ENCODE measurements around the gene C1orf174.

The C1orf174 gene

GRCh38 chr1:3910049-3910731, 10.1 kb upstream of the C1orf174 start:
- no peak for DNase-seq (ENCODE audit: low read depth in 2 of 2)

DNA sequence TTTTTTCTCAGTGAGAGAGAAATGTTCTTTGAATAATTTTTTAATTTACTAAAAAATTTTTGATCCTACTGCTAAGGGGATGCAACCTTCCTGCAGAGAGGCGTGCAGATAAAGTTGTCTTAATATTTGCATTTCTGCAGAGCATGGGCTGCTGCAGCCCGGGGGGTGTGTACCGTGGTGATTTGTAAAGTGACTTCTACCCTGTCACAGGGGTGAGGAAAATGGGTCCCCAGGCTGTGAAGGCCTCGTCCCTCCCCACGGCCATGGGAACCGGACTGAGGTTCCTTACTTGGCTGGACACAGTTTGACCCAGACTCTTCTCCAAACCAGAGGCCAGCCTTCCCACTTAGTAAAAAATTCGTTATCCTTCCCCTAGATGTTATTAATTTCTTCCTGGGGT, 9.5 kb upstream of the C1orf174 start:
- no peak for DNase-seq (ENCODE audit: low read depth in 2 of 2)

- no peak for DNase-seq (ENCODE audit: low read depth in 2 of 2)
Measured at GRCh38 chr1:3908886-3909517, 8.9 kb upstream of the C1orf174 start.

DNA sequence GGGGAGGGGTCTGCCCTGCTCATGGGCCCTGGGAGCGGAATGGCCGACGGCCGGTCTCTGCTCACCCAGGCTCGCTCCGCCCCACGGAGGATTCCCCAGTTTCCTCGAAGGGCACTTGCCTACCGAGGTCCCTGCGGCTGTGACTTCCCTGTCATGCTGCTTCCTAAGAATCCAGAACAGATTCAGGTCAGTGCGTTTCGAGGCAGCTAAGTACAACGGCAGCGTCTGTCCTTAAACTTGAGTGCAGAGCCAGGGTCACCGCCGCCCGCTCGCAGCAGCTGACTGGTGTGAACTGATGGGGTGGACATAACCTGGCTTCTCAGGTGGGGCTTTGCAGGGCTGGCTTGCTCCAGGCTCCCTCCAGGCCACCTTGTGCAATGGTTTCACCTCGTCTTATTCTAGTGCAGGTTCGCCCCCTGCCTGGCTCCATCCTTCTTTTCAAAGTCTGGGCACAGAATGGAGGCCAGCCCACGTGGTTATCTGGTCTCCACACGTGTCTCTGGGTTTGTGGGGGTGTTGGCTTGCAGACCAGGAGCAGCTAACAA, 7.6 kb upstream of the C1orf174 start:
- no peak for DNase-seq (ENCODE audit: low read depth in 2 of 2)

DNA sequence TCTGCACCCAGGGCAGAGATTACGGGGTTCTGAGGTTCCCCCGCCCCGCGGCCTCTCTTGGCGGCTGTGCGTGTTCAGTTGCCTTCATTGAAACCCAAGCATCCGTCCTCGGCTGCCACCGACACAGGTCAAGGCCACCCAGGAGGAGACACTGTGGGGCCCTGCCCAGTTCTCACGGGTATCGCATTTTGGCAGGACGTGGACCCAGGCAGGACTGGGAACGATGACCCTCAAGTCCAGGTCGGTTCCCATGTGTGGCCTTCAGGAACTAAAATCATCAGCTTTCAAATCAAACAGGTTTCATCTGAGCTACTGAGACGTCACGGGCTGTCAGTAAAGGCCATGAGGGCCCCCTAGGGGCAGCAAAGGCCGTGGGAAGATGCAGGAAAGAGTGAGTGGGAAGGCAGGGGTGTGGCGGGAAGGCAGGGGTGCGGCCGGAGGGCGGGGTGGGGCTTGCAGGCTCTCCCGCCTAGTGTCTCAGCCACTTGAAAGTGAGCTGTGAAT, 7.0 kb upstream of the C1orf174 start:
- DNase-seq (ENCODE audit: low read depth in 2 of 2): peak; percentile 34 to 39

DNA sequence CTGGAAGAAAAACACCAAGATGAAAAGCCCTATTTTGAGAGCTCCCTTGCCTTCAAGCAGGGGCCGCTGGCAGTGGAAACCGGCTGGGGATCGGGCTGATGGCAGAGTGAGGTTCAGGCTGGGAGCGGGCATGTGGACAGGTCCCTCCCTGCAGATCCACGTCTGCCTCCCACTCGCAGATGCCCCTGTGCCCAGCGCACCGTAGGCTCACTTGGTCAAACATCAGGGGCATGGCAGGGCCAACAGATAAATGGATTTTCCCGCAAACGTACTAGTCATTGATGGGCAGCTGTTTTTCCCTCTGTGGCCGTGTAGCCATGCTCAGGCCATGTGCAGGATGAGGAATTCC, 6.6 kb upstream of the C1orf174 start:
- DNase-seq (ENCODE audit: low read depth in 2 of 2): no peak

- DNase-seq (ENCODE audit: low read depth in 2 of 2): no peak
Measured at GRCh38 chr1:3905953-3906671, 6.0 kb upstream of the C1orf174 start.

- DNase-seq (ENCODE audit: low read depth in 2 of 2): no peak
Measured at GRCh38 chr1:3905266-3905952, 5.3 kb upstream of the C1orf174 start.

DNA sequence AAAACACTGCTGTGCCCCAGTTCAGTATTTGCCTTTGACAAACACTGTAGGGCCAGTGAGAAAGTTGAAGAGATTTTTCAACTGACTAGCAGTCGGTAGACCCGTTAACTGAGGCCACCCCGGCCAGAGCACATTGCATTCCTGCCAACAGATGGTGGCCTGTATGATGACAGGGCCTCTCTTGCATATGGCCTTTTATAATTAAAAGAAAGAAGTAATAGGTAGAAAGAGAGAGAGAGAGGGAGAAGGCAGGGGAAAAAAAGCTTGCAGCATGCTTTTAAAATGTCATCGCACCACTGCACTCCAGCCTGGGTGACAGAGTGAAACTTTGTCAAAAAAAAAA, 4.7 kb upstream of the C1orf174 start:
- no peak for DNase-seq (ENCODE audit: low read depth in 2 of 2)

DNA sequence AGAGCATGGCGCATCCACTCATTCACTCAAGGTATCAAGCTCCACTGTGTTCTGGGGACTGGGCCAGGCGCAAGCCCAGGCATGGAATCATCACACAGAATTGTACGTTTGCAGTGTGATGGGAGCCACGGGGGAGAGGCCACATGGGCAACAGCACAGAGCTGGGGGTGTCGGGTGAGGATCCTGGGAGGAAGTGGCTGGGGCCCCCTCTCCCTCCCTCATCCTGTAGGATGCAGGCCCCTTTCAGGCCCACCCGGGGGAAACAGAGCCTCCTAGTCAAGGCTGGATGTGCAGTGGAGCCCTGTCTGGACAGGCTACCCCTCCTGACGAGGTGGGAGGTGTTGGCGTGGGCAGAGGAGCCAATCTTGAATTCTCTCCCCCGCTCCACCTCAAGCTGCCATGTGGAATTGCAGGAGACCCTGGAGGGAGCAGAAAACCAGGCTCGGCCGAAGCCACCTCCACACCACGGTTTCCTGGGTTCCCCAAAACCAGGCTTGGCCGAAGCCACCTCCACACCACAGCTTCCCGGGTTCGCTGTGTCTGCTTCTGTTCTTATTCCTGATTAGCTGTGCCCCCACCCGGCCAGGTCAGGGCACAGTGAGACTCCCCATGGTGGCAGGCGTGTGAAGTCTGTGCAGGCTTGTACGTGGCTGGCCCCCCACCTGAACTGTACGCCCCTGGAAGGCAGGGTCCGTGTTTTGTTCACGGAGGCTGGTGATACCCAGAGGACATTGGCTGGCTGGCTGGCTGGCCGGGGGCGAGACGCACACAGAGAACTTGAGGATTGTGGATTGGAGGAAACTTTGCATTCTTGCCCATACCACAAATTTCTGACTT, 4.2 kb upstream of the C1orf174 start:
- DNase-seq (ENCODE audit: low read depth in 2 of 2): no peak

DNA sequence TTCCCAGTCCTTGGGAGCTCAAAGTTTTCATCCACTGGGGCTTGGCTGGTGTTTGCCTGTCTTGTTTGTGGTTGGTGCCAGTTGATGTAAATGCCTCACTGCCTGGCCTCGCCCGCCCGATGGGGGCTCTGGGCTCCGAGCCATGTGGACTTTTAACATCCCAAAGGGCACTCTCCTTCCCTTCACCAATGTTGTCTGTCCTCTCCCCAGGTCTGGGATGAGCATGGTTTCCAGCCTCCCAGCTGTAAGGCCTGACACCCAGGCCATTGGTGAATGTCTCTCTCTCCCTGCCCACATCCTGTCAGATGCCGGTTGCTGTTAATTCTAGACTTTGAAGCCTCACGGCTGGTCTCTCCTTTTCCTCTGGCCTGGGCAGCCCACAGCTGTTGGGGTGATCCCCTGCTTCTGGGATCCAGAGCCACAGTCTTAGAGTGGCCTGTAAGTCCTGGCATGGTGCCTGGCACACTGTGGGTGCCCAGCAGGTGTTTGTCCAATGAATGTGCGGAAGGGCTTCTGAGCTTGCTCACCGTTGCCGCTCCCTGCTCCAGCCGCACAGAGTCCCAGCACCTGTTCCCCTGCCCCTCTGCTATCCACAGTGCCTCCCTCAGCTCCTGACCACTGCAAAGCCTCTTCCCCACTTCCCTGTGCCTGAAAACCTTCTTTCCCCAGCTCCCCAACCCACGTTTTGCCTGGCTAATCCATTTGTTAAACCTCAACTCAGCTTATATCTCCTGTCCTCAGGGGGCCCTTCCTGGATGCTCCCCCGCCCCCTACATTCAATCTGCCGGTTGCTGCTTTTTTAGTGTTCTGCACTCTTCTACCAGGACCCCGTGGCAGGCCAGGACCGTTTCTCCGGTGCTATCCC, 3.3 kb upstream of the C1orf174 start:
- DNase-seq (ENCODE audit: low read depth in 2 of 2): no peak

DNA sequence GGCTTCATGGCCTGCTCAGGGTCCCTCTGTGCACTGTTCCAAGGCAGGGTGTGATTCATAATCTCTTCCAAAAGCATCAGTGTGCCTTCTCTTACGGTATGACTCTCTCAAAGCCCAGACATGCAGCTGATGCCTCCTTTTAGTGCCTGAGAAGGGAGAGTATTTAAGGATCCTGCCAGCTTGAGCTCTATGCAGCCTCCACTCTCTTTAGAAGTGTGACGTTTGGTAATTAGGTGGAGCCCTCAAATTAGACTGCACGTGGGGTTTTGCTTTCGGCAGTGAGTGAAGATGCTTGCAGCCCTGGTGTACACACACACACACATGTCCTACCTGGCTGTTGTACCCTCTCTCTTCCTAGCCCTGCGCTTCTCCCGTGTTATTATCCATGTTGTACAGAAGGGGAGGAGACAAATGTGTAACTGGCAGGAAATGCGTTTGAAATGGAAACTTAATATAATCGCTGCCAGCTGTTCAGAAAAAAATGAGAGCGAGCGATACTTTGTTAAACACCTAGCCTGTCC, 2.6 kb upstream of the C1orf174 start:
- DNase-seq (ENCODE audit: low read depth in 2 of 2): no peak

DNA sequence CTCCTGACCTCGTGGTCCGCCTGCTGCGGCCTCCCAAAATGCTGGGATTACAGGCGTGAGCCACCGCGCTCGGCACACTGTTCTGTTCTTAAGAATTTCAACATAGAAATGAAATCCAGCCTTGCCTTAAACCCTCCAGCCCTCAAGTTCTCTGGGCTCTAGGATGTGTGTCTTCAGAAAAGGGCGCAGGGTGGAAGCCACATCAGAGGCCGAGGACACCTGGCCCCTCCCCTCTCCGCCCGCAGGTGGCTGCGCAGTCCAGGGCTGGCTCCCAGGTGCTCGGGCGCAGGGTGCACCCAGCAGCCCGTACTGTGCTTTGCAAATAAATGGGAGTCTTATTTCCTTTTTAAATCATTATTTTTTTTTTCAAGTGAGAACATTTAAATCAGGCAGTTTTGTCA, 2.0 kb upstream of the C1orf174 start:
- no peak for DNase-seq (ENCODE audit: low read depth in 2 of 2)

GRCh38 chr1:3900969-3901529, 977 bp upstream of the C1orf174 start:
- DNase-seq (ENCODE audit: low read depth in 2 of 2): peak; percentile 85 to 91

GRCh38 chr1:3899754-3900149, 320 bp downstream of the C1orf174 start:
- peak in 1 of 2 donors; percentile 23 for DNase-seq (ENCODE audit: low read depth in 2 of 2)

GRCh38 chr1:3898994-3899753, 898 bp downstream of the C1orf174 start:
- DNase-seq (ENCODE audit: low read depth in 2 of 2): no peak

GRCh38 chr1:3898475-3898735, 1.7 kb downstream of the C1orf174 start:
- DNase-seq (ENCODE audit: low read depth in 2 of 2): no peak

DNA sequence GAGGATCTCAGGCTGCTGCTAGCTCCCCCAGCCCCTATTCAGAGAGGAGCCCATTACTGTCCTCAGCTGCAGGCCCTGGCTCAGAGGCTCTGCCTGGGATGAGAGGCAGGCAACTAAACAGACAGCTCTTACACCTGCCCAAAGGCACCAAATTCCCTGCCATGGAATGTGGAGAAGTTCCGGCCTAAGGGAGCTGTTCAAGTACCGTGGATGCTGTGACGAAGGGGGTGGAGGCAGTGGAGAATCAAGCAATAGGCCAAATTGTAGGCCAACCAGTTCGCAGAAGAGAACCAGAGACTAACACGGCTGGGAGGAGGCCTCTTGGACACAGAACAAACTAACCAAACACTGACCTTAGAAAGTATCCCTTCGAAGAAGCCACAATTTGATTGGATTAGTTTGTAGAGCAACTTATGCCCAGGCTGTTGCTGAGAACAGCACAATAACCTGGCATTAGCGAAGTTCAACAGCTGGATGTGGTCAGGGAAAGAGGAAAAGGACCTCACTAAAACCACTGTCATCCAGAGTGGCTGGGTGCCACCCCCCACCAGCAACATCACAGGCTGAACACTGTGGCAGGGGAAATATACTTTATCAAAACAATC, 3.6 kb downstream of the C1orf174 start:
- DNase-seq (ENCODE audit: low read depth in 2 of 2): no peak

DNA sequence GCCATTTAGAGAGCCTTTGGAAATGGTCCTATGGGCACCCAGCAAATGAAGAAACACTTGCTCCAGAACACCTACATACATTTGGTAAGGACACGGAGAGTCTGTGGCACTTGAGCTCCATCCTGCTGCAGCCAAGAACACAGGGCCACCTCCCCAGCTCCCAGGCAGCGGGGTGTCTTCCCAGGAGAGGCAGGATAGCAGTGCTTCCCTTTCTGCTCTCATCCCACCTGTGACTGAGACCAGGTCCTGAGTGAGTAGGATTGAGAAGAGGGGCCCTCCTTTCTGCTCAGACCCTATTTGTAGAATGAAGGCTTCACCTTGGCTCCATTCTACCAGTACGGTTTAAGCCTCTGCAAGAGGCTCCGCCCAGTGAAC, 4.1 kb downstream of the C1orf174 start:
- DNase-seq (ENCODE audit: low read depth in 2 of 2): no peak

All from stimulated activated CD8-positive, alpha-beta memory T cell treated with anti-CD3 and anti-CD28 coated beads, Interleukin-2, amount 100 ng/mL, for 48 hours (primary cell).